GM19023 (cell line): ENCODE measurements around the gene VPS4B.
"Not testable (repeated sequence)": the region's sequence is repeated elsewhere in the genome, so short reads cannot be mapped to it uniquely, and the experiment has no call there.

Experiments used
- ATAC-seq: cut with Tn5 transposase; IDR thresholded peaks from one replicate; pipeline ENCODE4 v1.9.1; 2021; ENCODE audit warnings: mild to moderate bottlenecking, moderate library complexity; ENCODE audit not compliant: unreplicated experiment

Gene VPS4B

DNA sequence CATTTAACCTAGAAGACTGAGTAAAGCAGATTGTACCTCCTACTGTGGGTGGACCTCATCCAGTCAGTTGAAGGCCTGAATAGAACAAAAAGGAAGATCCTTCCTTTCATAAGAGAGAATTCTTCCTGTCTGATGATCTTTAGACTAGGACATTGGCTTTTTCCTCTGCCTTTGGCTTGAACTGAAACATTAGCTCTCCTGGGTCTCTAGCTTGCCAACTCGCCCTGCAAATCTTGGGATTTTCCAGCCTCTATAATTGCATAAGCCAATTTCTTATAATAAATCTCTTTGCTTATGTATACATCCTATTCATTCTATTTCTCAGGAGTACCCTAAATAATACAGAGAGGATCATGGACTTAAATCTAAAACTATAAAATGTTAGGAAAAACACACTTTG is 49.1 kb downstream of the VPS4B start:
- ATAC-seq, result no peak

DNA sequence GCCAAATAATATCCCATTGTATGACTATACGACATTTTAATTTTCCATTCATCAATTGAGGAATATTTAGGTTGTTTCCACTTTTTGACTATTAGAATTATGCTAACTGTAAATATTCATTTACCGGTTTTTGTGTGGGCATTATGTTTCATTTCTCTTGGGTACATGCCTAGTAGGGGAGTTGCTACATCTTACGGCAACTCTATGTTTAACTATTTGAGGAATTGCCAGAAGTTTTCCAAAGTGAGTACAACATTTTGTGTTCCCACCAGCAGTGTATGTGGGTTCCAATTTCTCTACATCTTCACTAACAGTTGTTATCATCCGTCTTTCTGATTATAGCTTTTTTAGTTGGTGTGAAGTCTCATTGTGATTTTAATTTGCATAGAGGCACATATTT is 53.7 kb downstream of the VPS4B start:
- no peak for ATAC-seq

DNA sequence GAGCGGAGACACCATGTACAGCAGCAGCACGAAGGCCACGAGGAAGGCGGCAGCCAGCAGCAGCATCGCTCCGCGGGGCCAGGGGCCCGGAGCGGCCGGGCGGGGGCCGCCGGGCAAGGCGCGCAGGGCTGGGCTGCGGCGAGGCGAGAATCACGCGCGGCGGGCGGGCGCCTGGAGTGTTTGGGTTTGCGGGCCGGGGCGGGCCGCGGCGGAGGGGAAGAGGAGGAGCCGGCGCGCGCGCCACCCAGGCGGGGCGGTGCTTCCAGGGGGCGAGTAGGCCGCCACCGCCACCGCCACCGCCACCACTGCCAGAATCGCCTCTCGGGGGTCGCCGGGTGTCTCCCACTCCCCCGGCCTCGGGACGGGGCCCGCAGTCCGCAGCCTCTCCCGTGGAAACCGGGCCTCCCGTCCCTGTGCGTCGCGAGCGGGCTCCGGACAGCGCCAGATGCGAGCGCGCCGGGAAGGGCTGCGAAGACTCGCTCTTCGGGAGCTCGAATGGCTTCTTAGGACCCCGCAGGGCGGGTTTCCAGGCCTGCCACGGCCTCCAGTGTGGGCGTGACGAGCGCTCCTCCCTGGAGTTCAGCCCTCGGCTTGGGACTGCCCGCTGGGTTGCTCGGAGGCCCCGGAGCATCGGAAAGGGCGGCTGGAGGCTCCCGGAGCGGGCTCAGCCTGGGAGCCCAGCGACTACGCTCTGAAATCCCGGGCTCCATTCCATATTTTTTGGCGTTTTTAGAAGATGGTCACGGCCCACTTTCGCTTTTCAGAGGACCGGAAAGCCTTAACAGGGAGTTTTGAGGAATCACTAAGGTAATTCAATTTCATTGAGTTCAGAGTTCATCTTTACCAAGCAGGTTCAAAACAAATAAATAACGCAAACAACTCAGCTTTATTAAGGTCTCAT is 55.0 kb downstream of the VPS4B start, which contains the start of gene KDSR:
Gene KDSR (minus strand): TSS at position 154 of the 901 bp plus-strand sequence. CDS start 88 bp downstream, at position 66.
- peak; percentile 89 for ATAC-seq

DNA sequence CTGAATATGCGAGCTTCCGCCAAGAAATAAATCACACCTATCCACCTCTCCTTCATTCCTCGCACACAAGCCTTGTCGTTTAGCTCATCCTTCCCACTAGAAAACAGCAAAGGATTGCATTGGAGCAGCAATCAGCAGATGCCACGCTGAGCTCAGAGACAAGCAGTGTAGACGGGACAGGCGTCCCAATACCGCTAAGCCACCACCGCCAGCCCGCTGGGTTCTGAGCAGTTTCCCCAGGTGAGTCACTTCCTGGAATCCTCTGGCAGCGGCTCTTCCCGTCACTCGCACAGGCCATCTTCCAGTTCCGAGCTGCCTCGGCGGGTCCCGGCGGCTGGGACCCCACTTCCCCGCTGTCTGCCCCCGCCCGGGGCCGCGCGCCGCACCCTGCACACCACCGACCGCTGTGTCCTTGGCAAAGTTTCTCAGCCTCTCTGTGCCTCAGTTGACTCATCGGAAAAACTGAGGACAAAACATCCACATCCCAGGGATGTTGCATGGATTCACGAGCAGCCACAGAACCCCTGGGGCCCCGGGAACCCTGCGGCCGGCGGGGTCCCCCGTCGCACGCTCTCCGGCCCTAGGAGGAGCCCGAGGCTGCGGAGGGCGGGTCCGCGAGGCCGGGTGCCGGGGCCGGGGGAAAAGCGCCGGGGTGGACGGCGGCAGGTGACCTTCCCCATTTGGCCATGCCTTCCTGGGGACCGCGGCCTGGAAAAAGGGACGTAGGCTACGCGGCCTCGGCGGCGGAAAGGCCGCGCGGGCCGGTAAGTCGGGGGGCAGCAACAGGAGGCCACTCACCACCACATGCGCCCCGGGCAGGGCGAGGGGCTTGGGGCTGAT is 55.8 kb downstream of the VPS4B start:
- peak; percentile 39 for ATAC-seq

GRCh38 chr18:63365876-63366212 is 56.4 kb downstream of the VPS4B start:
- ATAC-seq, result no peak

DNA sequence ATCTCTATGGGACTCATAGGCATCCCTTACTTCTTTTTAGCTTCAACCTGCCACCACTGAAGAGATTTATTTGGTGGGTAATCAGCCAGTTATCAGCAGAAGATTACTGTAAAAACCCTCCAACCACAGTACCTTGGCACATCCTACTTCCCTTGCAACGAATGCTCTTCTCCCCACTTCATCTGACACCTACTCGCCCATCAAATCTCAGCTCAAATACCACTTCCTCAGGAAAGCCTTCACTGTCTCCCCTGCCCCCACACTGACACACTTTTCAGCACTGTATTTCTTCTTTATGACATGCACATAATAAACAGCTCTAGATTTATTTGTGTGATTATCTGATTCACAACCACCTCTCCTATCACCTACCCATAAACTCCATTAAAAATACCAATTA is 58.3 kb downstream of the VPS4B start:
- no peak for ATAC-seq

- not testable (repeated sequence) for ATAC-seq
Measured at GRCh38 chr18:63363420-63363819, 58.9 kb downstream of the VPS4B start.

- no peak for ATAC-seq
Measured at GRCh38 chr18:63356272-63356896, 65.9 kb downstream of the VPS4B start.

DNA sequence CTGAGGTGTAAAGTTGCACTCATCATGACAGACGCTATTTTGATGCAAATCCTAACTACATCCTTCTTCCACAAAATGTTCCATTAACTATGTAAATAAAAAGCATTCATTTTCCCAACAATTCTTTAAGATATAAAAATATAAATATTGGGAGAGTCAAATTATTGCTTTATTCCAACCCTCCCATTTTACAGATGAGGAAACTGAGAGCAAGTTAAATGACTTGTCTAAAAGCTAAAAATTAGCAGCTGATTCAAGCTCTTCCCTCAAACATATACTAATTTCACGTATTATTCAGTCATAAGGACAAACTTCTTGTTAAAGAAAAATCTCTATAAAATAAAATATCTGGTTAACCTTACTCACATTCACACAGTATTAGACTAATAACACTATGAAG is 72.0 kb downstream of the VPS4B start:
- ATAC-seq, result no peak

GRCh38 chr18:63348508-63349136 is 73.7 kb downstream of the VPS4B start:
- no peak for ATAC-seq

DNA sequence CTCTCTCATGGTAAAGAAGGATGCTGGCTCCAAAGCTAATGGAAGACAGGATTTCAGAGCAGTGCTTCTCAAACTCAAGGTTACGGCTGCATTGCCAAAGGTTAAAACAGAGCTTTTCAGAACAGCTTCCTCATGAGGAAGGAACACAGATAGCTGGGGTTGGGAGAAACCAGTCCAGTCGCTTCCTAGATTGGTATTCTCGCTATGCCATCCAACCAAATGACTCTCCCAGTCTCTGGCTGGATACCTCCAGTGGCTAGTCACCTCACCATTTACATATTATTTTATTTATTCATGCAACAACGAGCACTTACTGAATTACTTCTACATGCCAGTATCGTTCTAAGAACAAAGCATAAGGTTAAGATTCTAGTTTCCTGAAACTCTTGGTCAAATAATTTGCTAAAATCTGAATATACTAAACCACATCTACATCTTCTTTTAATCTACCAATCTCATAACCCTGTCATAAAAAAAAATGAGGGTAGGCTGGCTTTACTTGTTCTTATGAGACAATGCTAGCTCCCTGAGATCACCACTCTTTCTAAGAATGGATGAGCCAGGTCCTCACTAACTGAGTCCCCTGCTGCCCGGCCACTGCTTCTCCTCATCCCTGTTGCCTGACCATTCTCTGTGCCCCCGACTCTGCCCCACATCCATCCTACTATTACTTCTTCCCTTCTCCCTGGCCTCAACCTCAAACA is 75.6 kb downstream of the VPS4B start:
- ATAC-seq, result no peak

GRCh38 chr18:63346031-63346430 is 76.2 kb downstream of the VPS4B start:
- no peak for ATAC-seq

- no peak for ATAC-seq
Measured at GRCh38 chr18:63344918-63345317, 77.4 kb downstream of the VPS4B start.

GRCh38 chr18:63344263-63344662 is 78.0 kb downstream of the VPS4B start:
- no peak for ATAC-seq

DNA sequence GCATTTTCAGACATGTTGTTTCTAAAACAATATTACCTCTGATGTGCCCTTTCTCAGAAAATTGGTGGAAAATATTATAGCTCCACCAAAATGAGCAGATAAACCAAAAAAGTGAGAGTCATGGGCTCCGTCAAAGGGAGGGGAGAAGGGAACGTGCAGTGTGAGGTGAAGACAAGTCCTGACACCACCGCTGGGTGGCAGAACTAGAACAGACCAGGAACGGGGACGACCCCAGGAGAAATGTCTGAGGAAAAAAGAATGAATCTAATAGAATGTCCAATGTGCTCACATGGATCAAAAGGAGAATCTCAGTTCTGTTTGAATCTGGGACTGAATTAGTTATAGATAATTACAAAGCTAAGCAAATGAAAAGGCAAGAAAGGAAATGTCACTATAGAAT is 80.1 kb downstream of the VPS4B start:
- no peak for ATAC-seq

GRCh38 chr18:63339920-63340484 is 82.3 kb downstream of the VPS4B start:
- ATAC-seq, result no peak
